K562 (cell line): ENCODE measurements around the gene GTPBP2. TPM values are rescaled to one million over a fixed set of nuclear protein-coding genes. Genes with fewer than 3 reads are reported as not detected.
A peak's percentile ranks its signal among the peaks of the same experiment; 100 is the strongest.

ENCODE experiments used
- CHD4 ChIP-seq: fragments of 200-600 bp; sonication (generic); IDR thresholded peaks from 3 replicates; pipeline ENCODE4 v1.6.1; 2012; ENCODE audit warnings: low read depth, mild to moderate bottlenecking, mixed read lengths, low read length, inconsistent platforms; ENCODE audit not compliant: insufficient read depth, insufficient replicate concordance, poor library complexity, severe bottlenecking
- ELF4 ChIP-seq: fragments of 450-650 bp; formaldehyde crosslinking; IDR thresholded peaks from 2 replicates; pipeline ENCODE4 v1.4.0; 2022; ENCODE audit warnings: missing genetic modification characterization
- HNRNPLL ChIP-seq: fragments of 200-400 bp; formaldehyde crosslinking; IDR thresholded peaks from 2 replicates; pipeline ENCODE4 v1.6.1; 2017; ENCODE audit warnings: low read length, low read depth, mild to moderate bottlenecking; ENCODE audit not compliant: poor library complexity, severe bottlenecking
- JUND ChIP-seq, 2 experiments: IDR thresholded peaks; 2 replicates in 1 of 2; 3 replicates in 1 of 2; pipeline ENCODE4 v1.6.1; 2011; ENCODE audit warnings: borderline replicate concordance in 2 of 2, low read depth in 2 of 2, low read length in 2 of 2, improper control_type of control experiment in 1 of 2, missing biosample characterization in 1 of 2, missing genetic modification characterization in 1 of 2, missing genetic modification reagents in 1 of 2
- KLF6 ChIP-seq: fragments of 250-450 bp; sonication (Bioruptor Pico); IDR thresholded peaks from 2 replicates; pipeline ENCODE4 v1.4.0; 2020; ENCODE audit warnings: mild to moderate bottlenecking, moderate library complexity, borderline replicate concordance
- L3MBTL2 ChIP-seq: fragments of 450-650 bp; IDR thresholded peaks from 2 replicates; pipeline ENCODE4 v1.6.1; 2016; ENCODE audit warnings: mild to moderate bottlenecking, moderate library complexity
- MAFF ChIP-seq: IDR thresholded peaks from 2 replicates; pipeline ENCODE4 v1.6.1; 2012; ENCODE audit warnings: low read length, improper control_type of control experiment
- NONO ChIP-seq, 2 experiments: fragments of 200-400 bp in 1 of 2; fragments of 450-650 bp in 1 of 2; formaldehyde crosslinking in 1 of 2; IDR thresholded peaks; 2 replicates each; pipeline ENCODE4 v1.6.1; 2017; ENCODE audit warnings: low read depth in 2 of 2, mild to moderate bottlenecking in 2 of 2, moderate library complexity in 2 of 2, low read length in 1 of 2
- NRF1 ChIP-seq, 2 experiments: fragments of 450-650 bp; IDR thresholded peaks in 1 of 2; conservative IDR thresholded peaks in 1 of 2; 2 replicates each; pipeline ENCODE4 v1.6.1; 2014; ENCODE audit warnings: mild to moderate bottlenecking in 2 of 2
- POLR2A ChIP-seq: fragments of 450-650 bp; conservative IDR thresholded peaks from 2 replicates; pipeline ENCODE4 v1.6.1; 2016
- SMAD3 ChIP-seq: fragments of 450-650 bp; formaldehyde crosslinking; conservative IDR thresholded peaks from 2 replicates; pipeline ENCODE4 v1.4.0; 2020; ENCODE audit warnings: mild to moderate bottlenecking
- SMARCA4 ChIP-seq: fragments of 450-650 bp; IDR thresholded peaks from 2 replicates; pipeline ENCODE4 v1.6.1; 2016
- SOX6 ChIP-seq: fragments of 450-650 bp; IDR thresholded peaks from 2 replicates; pipeline ENCODE4 v1.6.1; 2014; ENCODE audit warnings: mild to moderate bottlenecking
- SP1 ChIP-seq: sonication (generic); formaldehyde crosslinking; IDR thresholded peaks from 2 replicates; pipeline ENCODE4 v1.8.1; 2022; ENCODE audit warnings: mild to moderate bottlenecking, missing genetic modification reagents
- XRCC5 ChIP-seq: fragments of 200-400 bp; formaldehyde crosslinking; IDR thresholded peaks from 2 replicates; pipeline ENCODE4 v1.6.1; 2017; ENCODE audit warnings: low read depth, mild to moderate bottlenecking, low read length
- ZFP1 ChIP-seq: fragments of 450-650 bp; formaldehyde crosslinking; IDR thresholded peaks from 2 replicates; pipeline ENCODE4 v1.4.0; 2020; ENCODE audit warnings: mild to moderate bottlenecking, mixed read lengths
- ZFPM2 ChIP-seq: fragments of 250-450 bp; sonication (Bioruptor Pico); IDR thresholded peaks from 2 replicates; pipeline ENCODE4 v1.5.1; 2022; ENCODE audit warnings: mild to moderate bottlenecking
- ZNF165 ChIP-seq: fragments of 250-450 bp; sonication (Bioruptor Pico); IDR thresholded peaks from 2 replicates; pipeline ENCODE4 v1.4.0; 2020; ENCODE audit warnings: borderline replicate concordance
- ZNF263 ChIP-seq: sonication (generic); formaldehyde crosslinking; IDR thresholded peaks from 2 replicates; pipeline ENCODE4 v1.8.0; 2022; ENCODE audit warnings: mild to moderate bottlenecking, missing genetic modification reagents, borderline replicate concordance
- ZSCAN32 ChIP-seq: fragments of 450-650 bp; formaldehyde crosslinking; IDR thresholded peaks from 2 replicates; pipeline ENCODE4 v1.4.0; 2020; ENCODE audit warnings: mild to moderate bottlenecking, moderate library complexity
- polyA plus RNA-seq, 8 experiments: library from polyadenylated mRNA; depleted of rRNA in 4 of 8; stranded (reverse) in 5 of 8; unstranded in 3 of 8; fragments of >200 nt; fragmentation: Nextera tagmentation in 2 of 8; fragmentation: Illumina TruSeq in 1 of 8; extraction: Ambion mirVana in 2 of 8; extraction: Trizol in 1 of 8; gene quantifications; 2 replicates each; pipeline versions ENCODE4 v1.2.1 to v1.2.3, GENCODE V29; 2011 to 2014; ENCODE audit warnings: inconsistent platforms in 1 of 8, missing spikeins in 1 of 8
- total RNA-seq, 7 experiments: library from RNA; depleted of rRNA in 6 of 7; stranded (reverse); fragments of >200 nt in 6 of 7; fragmentation: Illumina TruSeq in 2 of 7; extraction: Trizol in 2 of 7; gene quantifications; 2 replicates each; pipeline versions ENCODE4 v1.2.1 to v1.2.3, GENCODE V29; 2011 to 2021; ENCODE audit warnings: low replicate concordance in 1 of 7
- TF ChIP-seq, protein P1 (sequence below): fragments of 450-650 bp; formaldehyde crosslinking; IDR thresholded peaks from 2 replicates; pipeline ENCODE4 v1.4.0; 2020; ENCODE audit warnings: mild to moderate bottlenecking, moderate library complexity
- TF ChIP-seq, protein P2 (sequence below): sonication (generic); formaldehyde crosslinking; IDR thresholded peaks from 2 replicates; pipeline ENCODE4 v1.8.0; 2023; ENCODE audit warnings: mild to moderate bottlenecking, missing genetic modification reagents

The GTPBP2 gene
- total and polyA plus RNA-seq, 9 of the 15 experiments (the other 6 are each of a cell fraction or from before 2014, with no cell fraction given): 48.4 to 196 (median 111) TPM

GRCh38 chr6:43667245-43668150 lies 38.4 kb upstream of the GTPBP2 start (continued):
- TF ChIP-seq, protein P1, sequence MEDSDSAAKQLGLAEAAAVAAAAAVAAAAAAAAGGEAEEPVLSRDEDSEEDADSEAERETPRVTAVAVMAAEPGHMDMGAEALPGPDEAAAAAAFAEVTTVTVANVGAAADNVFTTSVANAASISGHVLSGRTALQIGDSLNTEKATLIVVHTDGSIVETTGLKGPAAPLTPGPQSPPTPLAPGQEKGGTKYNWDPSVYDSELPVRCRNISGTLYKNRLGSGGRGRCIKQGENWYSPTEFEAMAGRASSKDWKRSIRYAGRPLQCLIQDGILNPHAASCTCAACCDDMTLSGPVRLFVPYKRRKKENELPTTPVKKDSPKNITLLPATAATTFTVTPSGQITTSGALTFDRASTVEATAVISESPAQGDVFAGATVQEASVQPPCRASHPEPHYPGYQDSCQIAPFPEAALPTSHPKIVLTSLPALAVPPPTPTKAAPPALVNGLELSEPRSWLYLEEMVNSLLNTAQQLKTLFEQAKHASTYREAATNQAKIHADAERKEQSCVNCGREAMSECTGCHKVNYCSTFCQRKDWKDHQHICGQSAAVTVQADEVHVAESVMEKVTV: peak; percentile 91
- TF ChIP-seq NONO (IDR thresholded peaks at IDR 0.05; ENCODE audit: low read depth in 2 of 2, low read length in 1 of 2) (peak in 1 of 2 experiments; percentile 70; a peak in 2 of 4 replicates), CHD4 (no peak), MAFF (no peak), NRF1 (conservative IDR thresholded peaks at IDR 0.05 in 1 of 2, IDR thresholded peaks at IDR 0.05 in 1 of 2) (peak; percentile 15 to 42; a peak in 1 of 4 replicates), KLF6 (CRISPR knock-in tag) (0 out of 2 replicates have a peak, but pooled peaks have one; percentile 47), XRCC5 (peak; percentile 75; the same call in 1 of the 2 replicates), SP1 (peak; percentile 44; the same call in 1 of the 2 replicates), ZFP1 (0 out of 2 replicates have a peak, but pooled peaks have one; percentile 27), SMAD3 (CRISPR knock-in tag) (peak; percentile 49; the same call in 1 of the 2 replicates), JUND (IDR thresholded peaks at IDR 0.05; ENCODE audit: borderline replicate concordance, low read depth, low read length) (peak; percentile 30; the same call in 1 of the 2 replicates), JUND (tag; IDR thresholded peaks at IDR 0.05; ENCODE audit: borderline replicate concordance, low read depth, low read length) (no peak; the same call in 2 of the 3 replicates), SOX6 (peak; percentile 19; the same call in 1 of the 2 replicates), L3MBTL2 (peak; percentile 33), ZNF263 (peak; percentile 56; the same call in 1 of the 2 replicates), SMARCA4 (peak; percentile 40; the same call in 1 of the 2 replicates), ZFPM2 (0 out of 2 replicates have a peak, but pooled peaks have one; percentile 45), HNRNPLL (no peak), ELF4 (CRISPR knock-in tag) (peak; percentile 82; the same call in 1 of the 2 replicates), POLR2A (0 out of 2 replicates have a peak, but pooled peaks have one; percentile 1), ZNF165 (CRISPR knock-in tag) (0 out of 2 replicates have a peak, but pooled peaks have one; percentile 11), ZSCAN32 (0 out of 2 replicates have a peak, but pooled peaks have one; percentile 16)
- TF ChIP-seq, protein P2, sequence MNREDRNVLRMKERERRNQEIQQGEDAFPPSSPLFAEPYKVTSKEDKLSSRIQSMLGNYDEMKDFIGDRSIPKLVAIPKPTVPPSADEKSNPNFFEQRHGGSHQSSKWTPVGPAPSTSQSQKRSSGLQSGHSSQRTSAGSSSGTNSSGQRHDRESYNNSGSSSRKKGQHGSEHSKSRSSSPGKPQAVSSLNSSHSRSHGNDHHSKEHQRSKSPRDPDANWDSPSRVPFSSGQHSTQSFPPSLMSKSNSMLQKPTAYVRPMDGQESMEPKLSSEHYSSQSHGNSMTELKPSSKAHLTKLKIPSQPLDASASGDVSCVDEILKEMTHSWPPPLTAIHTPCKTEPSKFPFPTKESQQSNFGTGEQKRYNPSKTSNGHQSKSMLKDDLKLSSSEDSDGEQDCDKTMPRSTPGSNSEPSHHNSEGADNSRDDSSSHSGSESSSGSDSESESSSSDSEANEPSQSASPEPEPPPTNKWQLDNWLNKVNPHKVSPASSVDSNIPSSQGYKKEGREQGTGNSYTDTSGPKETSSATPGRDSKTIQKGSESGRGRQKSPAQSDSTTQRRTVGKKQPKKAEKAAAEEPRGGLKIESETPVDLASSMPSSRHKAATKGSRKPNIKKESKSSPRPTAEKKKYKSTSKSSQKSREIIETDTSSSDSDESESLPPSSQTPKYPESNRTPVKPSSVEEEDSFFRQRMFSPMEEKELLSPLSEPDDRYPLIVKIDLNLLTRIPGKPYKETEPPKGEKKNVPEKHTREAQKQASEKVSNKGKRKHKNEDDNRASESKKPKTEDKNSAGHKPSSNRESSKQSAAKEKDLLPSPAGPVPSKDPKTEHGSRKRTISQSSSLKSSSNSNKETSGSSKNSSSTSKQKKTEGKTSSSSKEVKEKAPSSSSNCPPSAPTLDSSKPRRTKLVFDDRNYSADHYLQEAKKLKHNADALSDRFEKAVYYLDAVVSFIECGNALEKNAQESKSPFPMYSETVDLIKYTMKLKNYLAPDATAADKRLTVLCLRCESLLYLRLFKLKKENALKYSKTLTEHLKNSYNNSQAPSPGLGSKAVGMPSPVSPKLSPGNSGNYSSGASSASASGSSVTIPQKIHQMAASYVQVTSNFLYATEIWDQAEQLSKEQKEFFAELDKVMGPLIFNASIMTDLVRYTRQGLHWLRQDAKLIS (CRISPR knock-in tag): 0 out of 2 replicates have a peak, but pooled peaks have one; percentile 27
